ENCODE results near the gene KCNIP4. TPM values are rescaled to one million over a fixed set of nuclear protein-coding genes. Genes with fewer than 3 reads are reported as not detected.

The KCNIP4 gene
- total and polyA plus RNA-seq, 9 of the 15 experiments (the other 6 are each of a cell fraction or from before 2014, with no cell fraction given) = 0.25 to 0.41 TPM; not detected in 7

GRCh38 chr4:20773144-20773997, 1175.2 kb downstream of the KCNIP4 start:
- POLR2A ChIA-PET = interaction anchor here (1.2 to 2.6 kb wide), 2 partner anchors 13 to 75 kb away, joined by 3 to 8 read pairs; no protein-coding TSS in a partner anchor
- Histone ChIP-seq H3K9me3 (replicated peaks; ENCODE audit: control insufficient read depth, insufficient read depth, low read depth, low read length) (no peaks in the 10 kb centered on the region), H3K4me1 (replicated peaks in 1 of 2; ENCODE audit: control insufficient read depth in 2 of 2, insufficient read depth in 2 of 2, low read length in 2 of 2) (no peaks in the 10 kb centered on the region), H3K9me1 (ENCODE audit: control insufficient read depth, insufficient read depth, low read length) (no peaks in the 10 kb centered on the region), H4K20me1 (replicated peaks; ENCODE audit: control insufficient read depth, insufficient read depth, low read length) (no peaks in the 10 kb centered on the region), H3K9ac (ENCODE audit: insufficient read depth in 1 of 2, low read depth in 2 of 2, low read length in 2 of 2) (no peak overlapping the region), H3K27me3 (ENCODE audit: control insufficient read depth in 2 of 2, insufficient read depth in 2 of 2, low read length in 2 of 2) (no peaks in the 10 kb centered on the region), H3K36me3 (ENCODE audit: control insufficient read depth, insufficient read depth, low read length) (no peaks in the 10 kb centered on the region), H3K79me2 (ENCODE audit: control insufficient read depth, insufficient read depth, low read length) (no peaks in the 10 kb centered on the region), H2AFZ (ENCODE audit: low read depth, low read length) (peak overlapping the region; percentile 85), H3K4me3 (no peak overlapping the region), H3K27ac (ENCODE audit: extremely low read depth, low read depth, low read length) (no peak overlapping the region), H3K4me2 (ENCODE audit: insufficient read depth, low read length) (no peak overlapping the region)
- ATAC-seq = peak; percentile 96
- BruUV-seq (replicated peaks) = no TSS peak
- intact Hi-C loops (cut with micrococcal nuclease) (loop anchor here (1.0 to 5.0 kb wide), 2 partner anchors 694 to 995 kb away; no protein-coding TSS in a partner anchor), in situ Hi-C loops (cut with MboI) (loop anchor here (5.0 kb wide), 1 partner anchor 999 kb away; no protein-coding TSS in a partner anchor)
- TF ChIP-seq SMC3 (conservative IDR thresholded peaks at IDR 0.05; ENCODE audit: insufficient read depth, low read depth, low read length) (peak; percentile 39; the same call in 1 of the 2 replicates), ZBED1 (IDR thresholded peaks at IDR 0.05) (no peak), RAD21 (CRISPR knock-in tag; conservative IDR thresholded peaks at IDR 0.05 in 1 of 2, IDR thresholded peaks at IDR 0.05 in 1 of 2) (peak; percentile 30 to 57), REST (IDR thresholded peaks at IDR 0.05; ENCODE audit: borderline replicate concordance) (peak; percentile 37; the same call in 1 of the 2 replicates), REST (CRISPR knock-in tag; IDR thresholded peaks at IDR 0.05; ENCODE audit: low read depth) (no peak), CTCF (IDR thresholded peaks at IDR 0.05 in 2 of 3, conservative IDR thresholded peaks at IDR 0.05 in 1 of 3; ENCODE audit: insufficient read depth in 2 of 3, low read depth in 1 of 3, low read length in 3 of 3) (peak; percentile 56 to 71 (median 70)), TBP (optimal IDR thresholded peaks at IDR 0.05; ENCODE audit: low read depth, low read length) (no peak)
- FAIRE-seq = peak; percentile 68
- WGBS (ENCODE audit: insufficient coverage, low coverage, missing lambda C conversion rate) = 5% methylated on average over 14 of the region's 14 CpGs
- CTCF ChIA-PET (ENCODE audit: low intra/inter-chr PET ratio) = no interaction called here
- DNase-seq (ENCODE audit: extremely low read depth in 1 of 4, low spot score in 3 of 4) = peak; percentile 49 to 60 (median 50)
